MCF 10A (cell line): ENCODE results near the gene AMELX. TPM values are rescaled to one million over a fixed set of nuclear protein-coding genes. Genes with fewer than 3 reads are reported as not detected.

Source experiments
- BruUV-seq: library from RNA; stranded (reverse); fragments of 400-500 nt; replicated peaks from 2 replicates; lab custom pipeline; 2021; lab: Mats Ljungman, UMichigan
- CTCF ChIA-PET: fragments of 300-600 bp; sonication (Branson Sonifier 250); formaldehyde crosslinking; extraction: SDS; loops from one replicate; lab custom pipeline; 2021; ENCODE audit warnings: antibody characterized with exemption, inconsistent platforms; lab: Yijun Ruan, JAX
- POLR2A ChIA-PET: fragments of 300-600, 350-650 bp; sonication (Branson Sonifier 250); formaldehyde crosslinking; extraction: SDS; loops from one replicate; lab custom pipeline; 2020; ENCODE audit warnings: antibody characterized with exemption, inconsistent platforms; lab: Yijun Ruan, JAX
- DNase-seq: peaks from one replicate; pipeline ENCODE4 v3.0.0-alpha.2; 2018; ENCODE audit not compliant: unreplicated experiment
- H3K27ac Mint-ChIP-seq: one replicate; pipeline ENCODE4 v1.8.0; 2022; ENCODE audit warnings: mild to moderate bottlenecking, low read depth, mixed read lengths; ENCODE audit not compliant: unreplicated experiment
- H3K27me3 Mint-ChIP-seq: one replicate; pipeline ENCODE4 v1.8.0; 2022; ENCODE audit warnings: mixed read lengths; ENCODE audit not compliant: insufficient read depth, unreplicated experiment
- H3K36me3 Mint-ChIP-seq: one replicate; pipeline ENCODE4 v1.8.0; 2022; ENCODE audit warnings: mild to moderate bottlenecking, moderate library complexity, mixed read lengths; ENCODE audit not compliant: insufficient read depth, unreplicated experiment
- H3K4me1 Mint-ChIP-seq: one replicate; pipeline ENCODE4 v1.8.0; 2022; ENCODE audit warnings: mixed read lengths; ENCODE audit not compliant: insufficient read depth, unreplicated experiment
- H3K4me3 Mint-ChIP-seq: one replicate; pipeline ENCODE4 v1.8.0; 2022; ENCODE audit warnings: mild to moderate bottlenecking, moderate library complexity, mixed read lengths; ENCODE audit not compliant: unreplicated experiment
- H3K9me3 Mint-ChIP-seq: one replicate; pipeline ENCODE4 v1.8.0; 2022; ENCODE audit warnings: mixed read lengths; ENCODE audit not compliant: unreplicated experiment
- intact Hi-C: fragments of 100-400 bp; cut with micrococcal nuclease; formaldehyde crosslinking; loops from 2 replicates; pipeline ENCODE4 v1.14.1; 2022
- total RNA-seq: library from RNA; stranded (reverse); gene quantifications from 2 replicates; pipeline ENCODE4 v1.2.3, GENCODE V29; 2022
- TF ChIP-seq, protein P1 (sequence below): fragments of 200-600 bp; IDR thresholded peaks from one replicate; pipeline ENCODE4 v1.8.0; 2022; ENCODE audit warnings: antibody characterized with exemption, mild to moderate bottlenecking; ENCODE audit not compliant: unreplicated experiment

AMELX gene
- total RNA-seq, 1 experiment from 2014 or later = not detected

DNA sequence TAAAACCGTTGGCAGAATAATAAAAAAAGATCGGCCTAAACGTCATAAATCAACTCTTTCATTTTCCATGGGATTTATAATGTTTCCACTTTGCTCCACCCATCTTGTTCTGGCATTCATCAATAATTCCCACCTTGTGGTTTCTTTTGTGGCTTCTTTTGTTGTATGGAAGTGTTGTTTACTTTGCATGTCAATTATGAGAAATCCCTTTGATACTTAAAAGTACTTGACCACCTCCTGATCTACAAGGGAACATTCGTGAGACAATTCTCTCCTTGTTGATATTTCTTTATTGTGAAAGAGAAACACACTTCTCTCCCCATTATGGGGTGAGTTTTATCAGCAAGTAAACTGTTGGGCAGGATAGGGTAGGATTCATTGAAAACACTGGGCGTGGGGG is 2.8 kb downstream of the AMELX start:
- Mint-ChIP-seq H3K27me3 (peaks cover 62% of the 10 kb centered on the region), H3K36me3 (no peaks in the 10 kb centered on the region), H3K9me3 (no peaks in the 10 kb centered on the region), H3K27ac (no peak overlapping the region), H3K4me1 (no peaks in the 10 kb centered on the region), H3K4me3 (no peak overlapping the region)
- DNase-seq = no peak
- TF ChIP-seq, protein P1, sequence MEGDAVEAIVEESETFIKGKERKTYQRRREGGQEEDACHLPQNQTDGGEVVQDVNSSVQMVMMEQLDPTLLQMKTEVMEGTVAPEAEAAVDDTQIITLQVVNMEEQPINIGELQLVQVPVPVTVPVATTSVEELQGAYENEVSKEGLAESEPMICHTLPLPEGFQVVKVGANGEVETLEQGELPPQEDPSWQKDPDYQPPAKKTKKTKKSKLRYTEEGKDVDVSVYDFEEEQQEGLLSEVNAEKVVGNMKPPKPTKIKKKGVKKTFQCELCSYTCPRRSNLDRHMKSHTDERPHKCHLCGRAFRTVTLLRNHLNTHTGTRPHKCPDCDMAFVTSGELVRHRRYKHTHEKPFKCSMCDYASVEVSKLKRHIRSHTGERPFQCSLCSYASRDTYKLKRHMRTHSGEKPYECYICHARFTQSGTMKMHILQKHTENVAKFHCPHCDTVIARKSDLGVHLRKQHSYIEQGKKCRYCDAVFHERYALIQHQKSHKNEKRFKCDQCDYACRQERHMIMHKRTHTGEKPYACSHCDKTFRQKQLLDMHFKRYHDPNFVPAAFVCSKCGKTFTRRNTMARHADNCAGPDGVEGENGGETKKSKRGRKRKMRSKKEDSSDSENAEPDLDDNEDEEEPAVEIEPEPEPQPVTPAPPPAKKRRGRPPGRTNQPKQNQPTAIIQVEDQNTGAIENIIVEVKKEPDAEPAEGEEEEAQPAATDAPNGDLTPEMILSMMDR = no peak
- intact Hi-C loops = no loop called here
- CTCF ChIA-PET = no interaction called here
- BruUV-seq = no TSS peak
- POLR2A ChIA-PET = no interaction called here

GRCh38 chrX:11298600-11298999 is 5.4 kb downstream of the AMELX start:
- no peaks in the 10 kb centered on the region for H3K9me3 Mint-ChIP-seq
- H3K27ac Mint-ChIP-seq = no peak overlapping the region
- DNase-seq = no peak
- no TSS peak for BruUV-seq
- H3K36me3 Mint-ChIP-seq = no peaks in the 10 kb centered on the region
- H3K4me3 Mint-ChIP-seq = no peak overlapping the region
- H3K4me1 Mint-ChIP-seq = no peaks in the 10 kb centered on the region
- ChIA-PET POLR2A (no interaction called here), CTCF (no interaction called here)
- peaks cover 41% of the 10 kb centered on the region for H3K27me3 Mint-ChIP-seq
- intact Hi-C loops = no loop called here
- TF ChIP-seq, protein P1 = no peak

- DNase-seq = no peak
- H3K4me1 Mint-ChIP-seq = no peaks in the 10 kb centered on the region
- BruUV-seq = no TSS peak
- H3K27ac Mint-ChIP-seq = no peak overlapping the region
- ChIA-PET CTCF (interaction anchor here (0.7 kb wide), 1 partner anchor 460 kb away, joined by 3 read pairs; no protein-coding TSS in a partner anchor), POLR2A (no interaction called here)
- TF ChIP-seq, protein P1 = no peak
- H3K9me3 Mint-ChIP-seq = no peaks in the 10 kb centered on the region
- H3K36me3 Mint-ChIP-seq = no peaks in the 10 kb centered on the region
- intact Hi-C loops = no loop called here
- H3K27me3 Mint-ChIP-seq = peaks cover 44% of the 10 kb centered on the region
- no peak overlapping the region for H3K4me3 Mint-ChIP-seq
Measured at GRCh38 chrX:11304829-11305228, 11.6 kb downstream of the AMELX start.

GRCh38 chrX:11305641-11306040 is 12.4 kb downstream of the AMELX start:
- CTCF ChIA-PET = no interaction called here

More at GRCh38 chrX:11305641-11306040, 12.4 kb downstream of the AMELX start:
- Mint-ChIP-seq H3K27me3 (peaks cover 49% of the 10 kb centered on the region), H3K27ac (no peak overlapping the region), H3K4me3 (no peak overlapping the region), H3K4me1 (no peaks in the 10 kb centered on the region), H3K36me3 (no peaks in the 10 kb centered on the region), H3K9me3 (no peaks in the 10 kb centered on the region)
- POLR2A ChIA-PET = no interaction called here
- no TSS peak for BruUV-seq
- intact Hi-C loops = no loop called here
- no peak for DNase-seq
- TF ChIP-seq, protein P1 = no peak
